DND-41 (cell line): ENCODE measurements around the gene CERKL.

ENCODE experiments used
- ATAC-seq: fragments of 200-7000 bp; cut with Tn5 transposase; 3 replicates; pipeline ENCODE4 v1.9.1; 2021; ENCODE audit warnings: low read depth; ENCODE audit not compliant: insufficient read depth
- DNase-seq: peaks from one replicate; pipeline ENCODE4 v3.0.0-alpha.2; 2020
- H2AFZ ChIP-seq: 2 replicates; pipeline ENCODE4 v1.6.0; 2012; ENCODE audit warnings: low read depth, low read length
- H3K27ac ChIP-seq: 2 replicates; pipeline ENCODE4 v1.5.1; 2012; ENCODE audit warnings: low read length, inconsistent platforms
- H3K27me3 ChIP-seq: fragments of 200-600 bp; sonication (generic); 2 replicates; pipeline ENCODE4 v1.6.0; 2012; ENCODE audit warnings: low read length, mild to moderate bottlenecking, inconsistent platforms; ENCODE audit not compliant: insufficient read depth, poor library complexity
- H3K36me3 ChIP-seq: 2 replicates; pipeline ENCODE4 v1.5.1; 2012; ENCODE audit warnings: low read length, inconsistent platforms; ENCODE audit not compliant: insufficient read depth
- H3K4me1 ChIP-seq: 2 replicates; pipeline ENCODE4 v1.5.1; 2012; ENCODE audit warnings: mild to moderate bottlenecking, low read length; ENCODE audit not compliant: insufficient read depth
- H3K4me2 ChIP-seq: 2 replicates; pipeline ENCODE4 v1.6.0; 2012; ENCODE audit warnings: mild to moderate bottlenecking, moderate library complexity, low read length, inconsistent platforms; ENCODE audit not compliant: insufficient read depth
- H3K4me3 ChIP-seq, 2 experiments: fragments of 200-600 bp in 1 of 2; shearing (Covaris generic) in 1 of 2; 2 replicates each; pipeline ENCODE4 v1.5.1; 2012 to 2016; ENCODE audit warnings: inconsistent platforms in 2 of 2, low read length in 2 of 2, mild to moderate bottlenecking in 2 of 2, low read depth in 1 of 2, moderate library complexity in 1 of 2
- H3K79me2 ChIP-seq: 2 replicates; pipeline ENCODE4 v1.6.0; 2012; ENCODE audit warnings: low read length, inconsistent platforms; ENCODE audit not compliant: insufficient read depth
- H3K9ac ChIP-seq: 2 replicates; pipeline ENCODE4 v1.6.0; 2012; ENCODE audit warnings: low read depth, mild to moderate bottlenecking, inconsistent platforms, low read length, moderate library complexity
- H3K9me3 ChIP-seq: 2 replicates; pipeline ENCODE4 v1.5.1; 2012; ENCODE audit warnings: low read length, moderate library complexity, mild to moderate bottlenecking, inconsistent platforms; ENCODE audit not compliant: insufficient read depth, severe bottlenecking
- H4K20me1 ChIP-seq: 2 replicates; pipeline ENCODE4 v1.6.0; 2012; ENCODE audit warnings: low read length; ENCODE audit not compliant: insufficient read depth
- CTCF ChIP-seq: IDR thresholded peaks from 2 replicates; pipeline ENCODE4 v1.5.1; 2012; ENCODE audit warnings: borderline replicate concordance, low read length, moderate library complexity, mild to moderate bottlenecking; ENCODE audit not compliant: poor library complexity, severe bottlenecking; ENCODE audit errors: extremely low read depth
- EZH2 ChIP-seq: IDR thresholded peaks from 3 replicates; pipeline ENCODE4 v1.6.1; 2012; ENCODE audit warnings: borderline replicate concordance, low read depth, mild to moderate bottlenecking, moderate library complexity, low read length, inconsistent platforms; ENCODE audit not compliant: severe bottlenecking

The CERKL gene

GRCh38 chr2:181678861-181679543 lies 22.1 kb upstream of the CERKL start:
- Histone ChIP-seq H3K9me3 (no peaks in the 10 kb centered on the region), H2AFZ (no peak overlapping the region), H3K4me2 (no peak overlapping the region), H3K79me2 (no peaks in the 10 kb centered on the region), H3K4me3 (no peak overlapping the region), H3K27ac (no peak overlapping the region), H4K20me1 (no peaks in the 10 kb centered on the region), H3K9ac (no peak overlapping the region), H3K4me1 (no peaks in the 10 kb centered on the region), H3K36me3 (no peaks in the 10 kb centered on the region), H3K27me3 (no peaks in the 10 kb centered on the region)
- ATAC-seq (no peak), DNase-seq (no peak)
- TF ChIP-seq CTCF (no peak), EZH2 (no peak)

GRCh38 chr2:181677912-181678586 lies 21.1 kb upstream of the CERKL start:
- no peak for TF ChIP-seq EZH2
- TF ChIP-seq CTCF: no peak
- Histone ChIP-seq H3K9me3 (no peaks in the 10 kb centered on the region), H3K4me2 (no peak overlapping the region), H3K79me2 (no peaks in the 10 kb centered on the region), H3K4me1 (no peaks in the 10 kb centered on the region), H3K36me3 (no peaks in the 10 kb centered on the region), H4K20me1 (no peaks in the 10 kb centered on the region), H3K27me3 (peaks cover 5% of the 10 kb centered on the region), H3K27ac (no peak overlapping the region), H3K4me3 (no peak overlapping the region), H2AFZ (no peak overlapping the region), H3K9ac (no peak overlapping the region)
- DNase-seq (peak; percentile 48), ATAC-seq (peak; percentile 85)

GRCh38 chr2:181675254-181675653 lies 18.3 kb upstream of the CERKL start:
- H3K4me1 ChIP-seq: no peaks in the 10 kb centered on the region
- no peak overlapping the region for H3K4me3 ChIP-seq
- no peaks in the 10 kb centered on the region for H3K36me3 ChIP-seq
- H3K27me3 ChIP-seq: peaks cover 5% of the 10 kb centered on the region
- no peak overlapping the region for H2AFZ ChIP-seq
- H3K9ac ChIP-seq: no peak overlapping the region
- H3K9me3 ChIP-seq: no peaks in the 10 kb centered on the region
- H3K4me2 ChIP-seq: no peak overlapping the region
- no peak for ATAC-seq
- H4K20me1 ChIP-seq: no peaks in the 10 kb centered on the region
- TF ChIP-seq CTCF (no peak), EZH2 (no peak)
- H3K79me2 ChIP-seq: no peaks in the 10 kb centered on the region
- DNase-seq: no peak
- H3K27ac ChIP-seq: no peak overlapping the region
